Suprapubic skin (tissue), 3 donors: ENCODE results near the gene PRR16.

Experiments used
- CTCF ChIP-seq, 2 donors: fragments of 200-600 bp in 1 of 2; fragments of 450-650 bp in 1 of 2; sonication (generic) in 1 of 2; IDR thresholded peaks; one replicate each; pipeline ENCODE4 v1.5.1; 2016 to 2019; ENCODE audit warnings: antibody characterized with exemption in 2 of 2, mild to moderate bottlenecking in 1 of 2, moderate library complexity in 1 of 2
- EP300 ChIP-seq: sonication (generic); formaldehyde crosslinking; IDR thresholded peaks from one replicate; pipeline ENCODE4 v1.6.1; 2017; ENCODE audit warnings: antibody characterized with exemption
- POLR2A ChIP-seq, 2 donors: fragments of 450-650 bp; IDR thresholded peaks; one replicate each; pipeline ENCODE4 v1.6.1; 2017; ENCODE audit warnings: antibody characterized with exemption in 2 of 2, mild to moderate bottlenecking in 2 of 2, moderate library complexity in 2 of 2

- TF ChIP-seq CTCF (IDR thresholded peaks at IDR 0.05) (no peak), POLR2A (IDR thresholded peaks at IDR 0.05) (no peak), EP300 (no peak)
Observed at GRCh38 chr5:120512068-120512467, 48.0 kb downstream of the PRR16 start.
